ENCODE data around the gene FCHSD2. TPM values are rescaled to one million over a fixed set of nuclear protein-coding genes. Genes with fewer than 3 reads are reported as not detected.
"Not testable (repeated sequence)": the region's sequence is repeated elsewhere in the genome, so short reads cannot be mapped to it uniquely, and the experiment has no call there.

FCHSD2 gene
- total RNA-seq, 4 donors from 2014 or later: 6.7 to 14.7 (median 8.5) TPM

GRCh38 chr11:73074319-73074718 lies 67.8 kb downstream of the FCHSD2 start:
- no peak for TF ChIP-seq POLR2A (IDR thresholded peaks at IDR 0.05)
- no peak for TF ChIP-seq CTCF (IDR thresholded peaks at IDR 0.05)
- no peak for DNase-seq (ENCODE audit: low spot score in 2 of 2)
- intact Hi-C loops (cut with DNase I; ENCODE audit: low total_unique reads): no loop called here
- 88 to 93% methylated on average over 1 of the region's 1 CpG for WGBS, 2 donors
- H3K4me3 ChIP-seq (ENCODE audit: low read depth, poor library complexity, severe bottlenecking): no peak overlapping the region

GRCh38 chr11:73072935-73073481 lies 69.1 kb downstream of the FCHSD2 start:
- DNase-seq (ENCODE audit: low spot score in 2 of 2): no peak
- no peak overlapping the region for H3K4me3 ChIP-seq (ENCODE audit: low read depth, poor library complexity, severe bottlenecking)
- intact Hi-C loops (cut with DNase I; ENCODE audit: low total_unique reads): no loop called here
- WGBS, 2 donors: 13 to 21% methylated on average over 2 of the region's 2 CpGs
- no peak for TF ChIP-seq POLR2A (IDR thresholded peaks at IDR 0.05)
- TF ChIP-seq CTCF (IDR thresholded peaks at IDR 0.05): no peak

GRCh38 chr11:73070653-73071052 lies 71.5 kb downstream of the FCHSD2 start:
- no peak for DNase-seq (ENCODE audit: low spot score in 2 of 2)
- 91 to 97% methylated on average over 3 of the region's 3 CpGs for WGBS, 2 donors
- intact Hi-C loops (cut with DNase I; ENCODE audit: low total_unique reads): no loop called here
- H3K4me3 ChIP-seq (ENCODE audit: low read depth, poor library complexity, severe bottlenecking): no peak overlapping the region
- no peak for TF ChIP-seq POLR2A (IDR thresholded peaks at IDR 0.05)
- TF ChIP-seq CTCF (IDR thresholded peaks at IDR 0.05): no peak

GRCh38 chr11:73061857-73062424 lies 80.2 kb downstream of the FCHSD2 start:
- not testable (repeated sequence) for H3K4me3 ChIP-seq (ENCODE audit: low read depth, poor library complexity, severe bottlenecking); DNase-seq (ENCODE audit: low spot score in 2 of 2)
- WGBS, 2 donors: 92 to 95% methylated on average over 3 of the region's 3 CpGs
- intact Hi-C loops (cut with DNase I; ENCODE audit: low total_unique reads): loop anchor here (2.0 kb wide), 1 partner anchor 13 kb away; no protein-coding TSS in a partner anchor

- WGBS, 2 donors: 95 to 96% methylated on average over 10 of the region's 10 CpGs
- DNase-seq (ENCODE audit: low spot score in 2 of 2); intact Hi-C loops (cut with DNase I; ENCODE audit: low total_unique reads); H3K4me3 ChIP-seq (ENCODE audit: low read depth, poor library complexity, severe bottlenecking): not testable (repeated sequence)
Measured at GRCh38 chr11:73061434-73061833, 80.7 kb downstream of the FCHSD2 start.

- no peak for DNase-seq (ENCODE audit: low spot score in 2 of 2)
- WGBS, 2 donors: 89 to 94% methylated on average over 1 of the region's 1 CpG
- no peak overlapping the region for H3K4me3 ChIP-seq (ENCODE audit: low read depth, poor library complexity, severe bottlenecking)
- TF ChIP-seq CTCF (IDR thresholded peaks at IDR 0.05) (no peak), POLR2A (IDR thresholded peaks at IDR 0.05) (no peak)
- intact Hi-C loops (cut with DNase I; ENCODE audit: low total_unique reads): no loop called here
Measured at GRCh38 chr11:73059915-73060314, 82.2 kb downstream of the FCHSD2 start.

Measured in lower leg skin (tissue), 4 donors.